AG04449 (cell line): Measurements from ENCODE around the gene ACTR2.

Experiments used
- CTCF ChIA-PET: fragments of 350-600 bp; formaldehyde crosslinking; extraction: SDS; loops from one replicate; lab custom pipeline; 2021; ENCODE audit warnings: antibody characterized with exemption; lab: Yijun Ruan, JAX
- POLR2A ChIA-PET: fragments of 400-600, 350-600 bp; formaldehyde crosslinking; extraction: SDS; loops from one replicate; lab custom pipeline; 2020; ENCODE audit warnings: antibody characterized with exemption, inconsistent platforms; lab: Yijun Ruan, JAX
- DNase-seq: peaks from one replicate; pipeline ENCODE4 v3.0.0-alpha.2; 2010; ENCODE audit warnings: low read depth, low spot score
- H3K4me3 ChIP-seq: 2 replicates; pipeline ENCODE4 v1.5.1; 2011; ENCODE audit warnings: low read depth, mild to moderate bottlenecking, control low read depth, low read length
- CTCF ChIP-seq: IDR thresholded peaks from one replicate; pipeline ENCODE4 v1.5.1; 2011; ENCODE audit warnings: mild to moderate bottlenecking, moderate library complexity, low read length, control low read depth, inconsistent platforms; ENCODE audit not compliant: insufficient read depth; ENCODE audit errors: missing control alignments

ACTR2 gene

GRCh38 chr2:65278531-65278981 lies 50.9 kb downstream of the ACTR2 start:
- DNase-seq, result no peak
- TF ChIP-seq CTCF, result no peak
- no peak overlapping the region for H3K4me3 ChIP-seq
- POLR2A ChIA-PET, result interaction anchor here (0.9 kb wide), 1 partner anchor 267 kb away, joined by 3 read pairs; no protein-coding TSS in a partner anchor
- CTCF ChIA-PET, result interaction anchor here (0.9 to 5.3 kb wide), 4 partner anchors 13 to 268 kb away, joined by 3 to 56 read pairs (median 4); no protein-coding TSS in a partner anchor

- no peak for TF ChIP-seq CTCF
- ChIA-PET POLR2A (no interaction called here), CTCF (no interaction called here)
- DNase-seq, result no peak
- H3K4me3 ChIP-seq, result no peak overlapping the region
Observed at GRCh38 chr2:65279756-65280155, 52.1 kb downstream of the ACTR2 start.

- ChIA-PET POLR2A (interaction anchor here (0.8 kb wide), 1 partner anchor 19 kb away, joined by 3 read pairs; no protein-coding TSS in a partner anchor), CTCF (interaction anchor here (0.6 to 1.4 kb wide), 3 partner anchors 17 to 272 kb away, joined by 3 to 4 read pairs (median 4); no protein-coding TSS in a partner anchor)
- TF ChIP-seq CTCF, result no peak
- no peak for DNase-seq
- no peak overlapping the region for H3K4me3 ChIP-seq
Observed at GRCh38 chr2:65281627-65282351, 54.2 kb downstream of the ACTR2 start.

- TF ChIP-seq CTCF, result no peak
- ChIA-PET POLR2A (no interaction called here), CTCF (interaction anchor here (0.8 to 1.4 kb wide), 3 partner anchors 14 to 272 kb away, joined by 3 to 4 read pairs (median 4); no protein-coding TSS in a partner anchor)
Observed at GRCh38 chr2:65282477-65283053, 54.9 kb downstream of the ACTR2 start.

GRCh38 chr2:65287364-65287763 lies 59.7 kb downstream of the ACTR2 start:
- POLR2A ChIA-PET, result no interaction called here
- no peak overlapping the region for H3K4me3 ChIP-seq
- DNase-seq, result no peak
- CTCF ChIA-PET, result no interaction called here
- no peak for TF ChIP-seq CTCF

More at GRCh38 chr2:65282477-65283053, 54.9 kb downstream of the ACTR2 start:
- no peak for DNase-seq
- no peak overlapping the region for H3K4me3 ChIP-seq
